Measurements from ENCODE around the gene IP6K3. TPM values are rescaled to one million over a fixed set of nuclear protein-coding genes. Genes with fewer than 3 reads are reported as not detected.

Gene IP6K3
- total RNA-seq, 1 donor from 2014 or later = 2.9 TPM

- Histone ChIP-seq H3K4me1 (no peaks in the 10 kb centered on the region), H2AFZ (replicated peaks) (no peak overlapping the region), H3F3A (ENCODE audit: low read depth) (no peaks in the 10 kb centered on the region), H3K4me2 (no peak overlapping the region), H3K79me2 (ENCODE audit: low read depth) (no peaks in the 10 kb centered on the region), H3K9ac (no peak overlapping the region), H3K27me3 (no peaks in the 10 kb centered on the region), H3K36me3 (no peaks in the 10 kb centered on the region), H3K4me3 (no peak overlapping the region), H3K27ac (no peak overlapping the region), H3K9me3 (ENCODE audit: low read depth) (no peaks in the 10 kb centered on the region), H4K20me1 (ENCODE audit: low read depth) (no peaks in the 10 kb centered on the region)
- TF ChIP-seq EZH2phosphoT487 (IDR thresholded peaks at IDR 0.05) (no peak), EZH2 (IDR thresholded peaks at IDR 0.05) (no peak)
- TF ChIP-seq, protein P1, sequence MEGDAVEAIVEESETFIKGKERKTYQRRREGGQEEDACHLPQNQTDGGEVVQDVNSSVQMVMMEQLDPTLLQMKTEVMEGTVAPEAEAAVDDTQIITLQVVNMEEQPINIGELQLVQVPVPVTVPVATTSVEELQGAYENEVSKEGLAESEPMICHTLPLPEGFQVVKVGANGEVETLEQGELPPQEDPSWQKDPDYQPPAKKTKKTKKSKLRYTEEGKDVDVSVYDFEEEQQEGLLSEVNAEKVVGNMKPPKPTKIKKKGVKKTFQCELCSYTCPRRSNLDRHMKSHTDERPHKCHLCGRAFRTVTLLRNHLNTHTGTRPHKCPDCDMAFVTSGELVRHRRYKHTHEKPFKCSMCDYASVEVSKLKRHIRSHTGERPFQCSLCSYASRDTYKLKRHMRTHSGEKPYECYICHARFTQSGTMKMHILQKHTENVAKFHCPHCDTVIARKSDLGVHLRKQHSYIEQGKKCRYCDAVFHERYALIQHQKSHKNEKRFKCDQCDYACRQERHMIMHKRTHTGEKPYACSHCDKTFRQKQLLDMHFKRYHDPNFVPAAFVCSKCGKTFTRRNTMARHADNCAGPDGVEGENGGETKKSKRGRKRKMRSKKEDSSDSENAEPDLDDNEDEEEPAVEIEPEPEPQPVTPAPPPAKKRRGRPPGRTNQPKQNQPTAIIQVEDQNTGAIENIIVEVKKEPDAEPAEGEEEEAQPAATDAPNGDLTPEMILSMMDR (IDR thresholded peaks at IDR 0.05) = no peak
- Mint-ChIP-seq H3K9me3 (no peaks in the 10 kb centered on the region), H3K27ac (no peak overlapping the region), H3K4me1 (no peaks in the 10 kb centered on the region), H3K4me3 (no peak overlapping the region), H3K27me3 (ENCODE audit: insufficient read depth, low read depth) (peaks cover 2% of the 10 kb centered on the region), H3K36me3 (no peaks in the 10 kb centered on the region)
- no peak for DNase-seq (ENCODE audit: low spot score)
These were observed 28.7 kb downstream of the IP6K3 start for GRCh38 chr6:33717934-33718455.

GRCh38 chr6:33716890-33717632 lies 29.6 kb downstream of the IP6K3 start:
- Histone ChIP-seq H3K4me2 (no peak overlapping the region), H3K36me3 (no peaks in the 10 kb centered on the region), H3K27ac (no peak overlapping the region), H3K4me1 (no peaks in the 10 kb centered on the region), H3K79me2 (ENCODE audit: low read depth) (no peaks in the 10 kb centered on the region), H3K9ac (no peak overlapping the region), H4K20me1 (ENCODE audit: low read depth) (no peaks in the 10 kb centered on the region), H3F3A (ENCODE audit: low read depth) (no peaks in the 10 kb centered on the region), H3K9me3 (ENCODE audit: low read depth) (no peaks in the 10 kb centered on the region), H2AFZ (replicated peaks) (no peak overlapping the region), H3K4me3 (no peak overlapping the region), H3K27me3 (no peaks in the 10 kb centered on the region)
- no peak for TF ChIP-seq EZH2 (IDR thresholded peaks at IDR 0.05)
- TF ChIP-seq, protein P1 (IDR thresholded peaks at IDR 0.05) = no peak
- TF ChIP-seq EZH2phosphoT487 (IDR thresholded peaks at IDR 0.05) = no peak
- peaks cover 2% of the 10 kb centered on the region for H3K27me3 Mint-ChIP-seq (ENCODE audit: insufficient read depth, low read depth)
- H3K27ac Mint-ChIP-seq = no peak overlapping the region
- no peak for DNase-seq (ENCODE audit: low spot score)
- peaks cover under 1% of the 10 kb centered on the region for H3K4me1 Mint-ChIP-seq
- H3K4me3 Mint-ChIP-seq = no peak overlapping the region
- H3K9me3 Mint-ChIP-seq = no peaks in the 10 kb centered on the region
- H3K36me3 Mint-ChIP-seq = no peaks in the 10 kb centered on the region

DNA sequence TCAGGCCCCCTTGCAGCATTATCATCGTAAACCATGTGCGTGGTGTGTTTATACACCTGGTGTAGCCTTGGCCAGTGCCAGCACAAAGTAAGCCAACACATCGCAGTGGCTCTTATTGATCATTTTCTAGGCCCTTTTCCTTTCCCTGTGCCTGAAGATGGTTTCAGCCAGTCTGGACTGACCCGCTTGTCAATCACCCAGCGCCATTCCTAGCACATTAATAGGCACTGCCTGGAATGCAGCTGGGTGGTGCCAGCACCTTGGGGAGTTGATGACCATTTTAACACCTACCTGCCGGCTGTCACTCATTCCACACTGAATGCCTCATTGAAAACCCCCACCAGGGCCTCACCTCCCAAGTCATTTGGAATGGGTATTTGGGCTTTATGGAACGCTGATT lies 30.3 kb downstream of the IP6K3 start:
- no peaks in the 10 kb centered on the region for H3K27me3 ChIP-seq
- no peaks in the 10 kb centered on the region for H3K9me3 ChIP-seq (ENCODE audit: low read depth)
- no peaks in the 10 kb centered on the region for H3K4me1 ChIP-seq
- no peaks in the 10 kb centered on the region for H3K36me3 Mint-ChIP-seq
- no peak overlapping the region for H3K27ac Mint-ChIP-seq
- H3F3A ChIP-seq (ENCODE audit: low read depth) = no peaks in the 10 kb centered on the region
- no peak overlapping the region for H3K4me2 ChIP-seq
- no peaks in the 10 kb centered on the region for H3K36me3 ChIP-seq
- H3K4me3 ChIP-seq = no peak overlapping the region
- H3K4me3 Mint-ChIP-seq = no peak overlapping the region
- H3K79me2 ChIP-seq (ENCODE audit: low read depth) = no peaks in the 10 kb centered on the region
- H2AFZ ChIP-seq (replicated peaks) = no peak overlapping the region
- peaks cover 2% of the 10 kb centered on the region for H3K27me3 Mint-ChIP-seq (ENCODE audit: insufficient read depth, low read depth)
- TF ChIP-seq EZH2phosphoT487 (IDR thresholded peaks at IDR 0.05) (no peak), EZH2 (IDR thresholded peaks at IDR 0.05) (no peak)
- TF ChIP-seq, protein P1 (IDR thresholded peaks at IDR 0.05) = no peak
- no peaks in the 10 kb centered on the region for H4K20me1 ChIP-seq (ENCODE audit: low read depth)
- no peak overlapping the region for H3K9ac ChIP-seq
- H3K27ac ChIP-seq = no peak overlapping the region
- no peaks in the 10 kb centered on the region for H3K9me3 Mint-ChIP-seq
- H3K4me1 Mint-ChIP-seq = peaks cover 7% of the 10 kb centered on the region
- no peak for DNase-seq (ENCODE audit: low spot score)

Data from neural progenitor cell (in vitro differentiated cells).